Muscle layer of colon (tissue), 2 donors: ENCODE results near the gene CCDC57.

Experiments used
- H3K27ac ChIP-seq: one replicate; pipeline ENCODE4 v1.7.0; 2013; ENCODE audit warnings: low read depth, mild to moderate bottlenecking, low read length, moderate library complexity
- H3K27me3 ChIP-seq, 2 donors: one replicate each; pipeline ENCODE4 v1.7.0; 2013; ENCODE audit warnings: low read length in 2 of 2, mild to moderate bottlenecking in 2 of 2; ENCODE audit not compliant: insufficient read depth in 2 of 2, control insufficient read depth in 1 of 2
- H3K36me3 ChIP-seq: one replicate; pipeline ENCODE4 v1.7.0; 2013; ENCODE audit warnings: mild to moderate bottlenecking, low read length; ENCODE audit not compliant: insufficient read depth
- H3K4me1 ChIP-seq: one replicate; pipeline ENCODE4 v1.7.0; 2013; ENCODE audit warnings: mild to moderate bottlenecking, low read length; ENCODE audit not compliant: insufficient read depth
- H3K4me3 ChIP-seq, 2 donors: one replicate each; pipeline ENCODE4 v1.7.0; 2013; ENCODE audit warnings: low read length in 2 of 2, low read depth in 1 of 2, mild to moderate bottlenecking in 1 of 2, moderate library complexity in 1 of 2
- H3K9ac ChIP-seq: one replicate; pipeline ENCODE4 v1.7.0; 2013; ENCODE audit warnings: low read length
- H3K9me3 ChIP-seq: one replicate; pipeline ENCODE4 v1.7.0; 2013; ENCODE audit warnings: mild to moderate bottlenecking, low read length
- donor health status: abdominal sarcoma.
- donor health status: Adenocarcinoma of cecum.

CCDC57 gene

GRCh38 chr17:82225368-82226029 is 12.9 kb upstream of the CCDC57 start:
- H3K27me3 ChIP-seq = peaks cover 0 to 12% of the 10 kb centered on the region in 2 donors
- peaks cover 13% of the 10 kb centered on the region for H3K4me1 ChIP-seq
- H3K9me3 ChIP-seq = no peaks in the 10 kb centered on the region
- no peak overlapping the region for H3K9ac ChIP-seq
- no peaks in the 10 kb centered on the region for H3K36me3 ChIP-seq
- H3K27ac ChIP-seq = no peak overlapping the region
- H3K4me3 ChIP-seq = no peak overlapping the region

- H3K36me3 ChIP-seq = no peaks in the 10 kb centered on the region
- peaks cover 0 to 12% of the 10 kb centered on the region in 2 donors for H3K27me3 ChIP-seq
- no peak overlapping the region for H3K4me3 ChIP-seq
- H3K4me1 ChIP-seq = peaks cover 6% of the 10 kb centered on the region
- no peaks in the 10 kb centered on the region for H3K9me3 ChIP-seq
- H3K27ac ChIP-seq = no peak overlapping the region
- no peak overlapping the region for H3K9ac ChIP-seq
Measured at GRCh38 chr17:82224666-82225065, 12.0 kb upstream of the CCDC57 start.

GRCh38 chr17:82223517-82223916 is 10.9 kb upstream of the CCDC57 start:
- H3K9ac ChIP-seq = no peak overlapping the region
- H3K4me3 ChIP-seq = no peak overlapping the region
- no peak overlapping the region for H3K27ac ChIP-seq
- no peaks in the 10 kb centered on the region for H3K36me3 ChIP-seq
- no peaks in the 10 kb centered on the region for H3K9me3 ChIP-seq
- peaks cover 0 to 6% of the 10 kb centered on the region in 2 donors for H3K27me3 ChIP-seq
- H3K4me1 ChIP-seq = no peaks in the 10 kb centered on the region

GRCh38 chr17:82222816-82223215 is 10.2 kb upstream of the CCDC57 start:
- Histone ChIP-seq H3K27me3 (peaks cover 0 to 3% of the 10 kb centered on the region in 2 donors), H3K27ac (no peak overlapping the region), H3K4me3 (no peak overlapping the region), H3K9me3 (no peaks in the 10 kb centered on the region), H3K9ac (no peak overlapping the region), H3K4me1 (no peaks in the 10 kb centered on the region), H3K36me3 (no peaks in the 10 kb centered on the region)

GRCh38 chr17:82221341-82221902 is 8.8 kb upstream of the CCDC57 start:
- Histone ChIP-seq H3K9ac (no peak overlapping the region), H3K36me3 (no peaks in the 10 kb centered on the region), H3K4me3 (no peak overlapping the region), H3K9me3 (no peaks in the 10 kb centered on the region), H3K4me1 (no peaks in the 10 kb centered on the region), H3K27me3 (no peaks in the 10 kb centered on the region), H3K27ac (no peak overlapping the region)

- H3K27ac ChIP-seq = no peak overlapping the region
- H3K9me3 ChIP-seq = no peaks in the 10 kb centered on the region
- no peak overlapping the region for H3K9ac ChIP-seq
- no peaks in the 10 kb centered on the region for H3K36me3 ChIP-seq
- no peaks in the 10 kb centered on the region for H3K27me3 ChIP-seq
- no peaks in the 10 kb centered on the region for H3K4me1 ChIP-seq
- H3K4me3 ChIP-seq = no peak overlapping the region
Measured at GRCh38 chr17:82219753-82220709, 7.4 kb upstream of the CCDC57 start.

GRCh38 chr17:82219083-82219482 is 6.4 kb upstream of the CCDC57 start:
- H3K27me3 ChIP-seq = no peaks in the 10 kb centered on the region
- H3K4me1 ChIP-seq = no peaks in the 10 kb centered on the region
- H3K27ac ChIP-seq = no peak overlapping the region
- H3K9me3 ChIP-seq = no peaks in the 10 kb centered on the region
- H3K4me3 ChIP-seq = no peak overlapping the region
- no peak overlapping the region for H3K9ac ChIP-seq
- no peaks in the 10 kb centered on the region for H3K36me3 ChIP-seq

- Histone ChIP-seq H3K4me3 (no peak overlapping the region), H3K9ac (no peak overlapping the region), H3K27me3 (no peaks in the 10 kb centered on the region), H3K9me3 (no peaks in the 10 kb centered on the region), H3K27ac (no peak overlapping the region), H3K4me1 (peaks cover 2% of the 10 kb centered on the region), H3K36me3 (no peaks in the 10 kb centered on the region)
Measured at GRCh38 chr17:82218349-82219075, 5.9 kb upstream of the CCDC57 start.

- Histone ChIP-seq H3K36me3 (no peaks in the 10 kb centered on the region), H3K9me3 (no peaks in the 10 kb centered on the region), H3K27me3 (no peaks in the 10 kb centered on the region), H3K27ac (no peak overlapping the region), H3K4me3 (no peak overlapping the region), H3K4me1 (peaks cover 4% of the 10 kb centered on the region), H3K9ac (no peak overlapping the region)
Measured at GRCh38 chr17:82217530-82218204, 5.0 kb upstream of the CCDC57 start.

- Histone ChIP-seq H3K9ac (no peak overlapping the region), H3K27me3 (no peaks in the 10 kb centered on the region), H3K9me3 (no peaks in the 10 kb centered on the region), H3K27ac (no peak overlapping the region), H3K36me3 (no peaks in the 10 kb centered on the region), H3K4me3 (no peak overlapping the region), H3K4me1 (peaks cover 4% of the 10 kb centered on the region)
Measured at GRCh38 chr17:82217120-82217529, 4.5 kb upstream of the CCDC57 start.
